ENCODE measurements around the gene XKR3.
"Not testable (repeated sequence)": the region's sequence is repeated elsewhere in the genome, so short reads cannot be mapped to it uniquely, and the experiment has no call there.

Gene XKR3

DNA sequence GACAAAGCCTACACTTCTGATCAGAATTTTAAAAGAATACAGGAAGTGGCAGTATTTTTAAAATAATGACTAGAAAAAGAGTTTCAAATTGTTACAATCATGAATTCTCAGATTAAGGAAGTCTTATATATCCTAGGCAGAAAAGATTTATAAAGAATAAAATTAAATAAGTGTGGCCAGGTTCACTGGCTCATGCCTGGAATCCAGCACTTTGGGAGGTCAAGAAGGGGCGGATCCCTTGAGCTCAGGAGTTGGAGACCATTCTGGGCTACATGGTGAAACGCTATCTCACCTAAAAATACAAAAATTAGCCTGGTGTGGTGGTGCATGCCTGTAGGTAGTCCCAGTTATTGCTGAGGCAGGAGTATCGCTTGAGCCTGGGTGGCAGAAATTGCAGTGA lies 24.1 kb downstream of the XKR3 start:
- Histone ChIP-seq H3K36me3 (ENCODE audit: low read length) (no peaks in the 10 kb centered on the region), H3K9me2 (replicated peaks; ENCODE audit: insufficient read depth, low read length) (no peaks in the 10 kb centered on the region), H3K4me2 (ENCODE audit: low read depth, low read length, poor library complexity, severe bottlenecking) (no peak overlapping the region), H3K9me3 (ENCODE audit: insufficient read depth, low read length) (no peaks in the 10 kb centered on the region), H3K27ac (ENCODE audit: low read depth, low read length) (no peak overlapping the region), H2AFZ (ENCODE audit: low read depth, low read length, severe bottlenecking) (no peak overlapping the region), H3K9ac (ENCODE audit: low read length) (no peak overlapping the region), H3K27me3 (ENCODE audit: low read length) (no peaks in the 10 kb centered on the region), H4K20me1 (ENCODE audit: low read depth, low read length) (no peaks in the 10 kb centered on the region), H3F3A (ENCODE audit: insufficient read depth) (no peaks in the 10 kb centered on the region), H3K79me2 (ENCODE audit: insufficient read depth, low read length) (no peaks in the 10 kb centered on the region), H3K4me3 (ENCODE audit: insufficient read depth, low read length, poor library complexity, severe bottlenecking) (no peak overlapping the region)
- TF ChIP-seq EZH2phosphoT487 (conservative IDR thresholded peaks at IDR 0.05; ENCODE audit: low read length), result no peak
- TF ChIP-seq, protein P1, sequence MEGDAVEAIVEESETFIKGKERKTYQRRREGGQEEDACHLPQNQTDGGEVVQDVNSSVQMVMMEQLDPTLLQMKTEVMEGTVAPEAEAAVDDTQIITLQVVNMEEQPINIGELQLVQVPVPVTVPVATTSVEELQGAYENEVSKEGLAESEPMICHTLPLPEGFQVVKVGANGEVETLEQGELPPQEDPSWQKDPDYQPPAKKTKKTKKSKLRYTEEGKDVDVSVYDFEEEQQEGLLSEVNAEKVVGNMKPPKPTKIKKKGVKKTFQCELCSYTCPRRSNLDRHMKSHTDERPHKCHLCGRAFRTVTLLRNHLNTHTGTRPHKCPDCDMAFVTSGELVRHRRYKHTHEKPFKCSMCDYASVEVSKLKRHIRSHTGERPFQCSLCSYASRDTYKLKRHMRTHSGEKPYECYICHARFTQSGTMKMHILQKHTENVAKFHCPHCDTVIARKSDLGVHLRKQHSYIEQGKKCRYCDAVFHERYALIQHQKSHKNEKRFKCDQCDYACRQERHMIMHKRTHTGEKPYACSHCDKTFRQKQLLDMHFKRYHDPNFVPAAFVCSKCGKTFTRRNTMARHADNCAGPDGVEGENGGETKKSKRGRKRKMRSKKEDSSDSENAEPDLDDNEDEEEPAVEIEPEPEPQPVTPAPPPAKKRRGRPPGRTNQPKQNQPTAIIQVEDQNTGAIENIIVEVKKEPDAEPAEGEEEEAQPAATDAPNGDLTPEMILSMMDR (IDR thresholded peaks at IDR 0.05; ENCODE audit: insufficient read depth, low read length, poor library complexity, severe bottlenecking), result no peak

- Histone ChIP-seq H3K27me3 (ENCODE audit: low read length) (no peaks in the 10 kb centered on the region), H3K79me2 (ENCODE audit: insufficient read depth, low read length) (no peaks in the 10 kb centered on the region), H3F3A (ENCODE audit: insufficient read depth) (no peaks in the 10 kb centered on the region), H3K9ac (ENCODE audit: low read length) (no peak overlapping the region), H3K4me3 (ENCODE audit: insufficient read depth, low read length, poor library complexity, severe bottlenecking) (no peak overlapping the region), H2AFZ (ENCODE audit: low read depth, low read length, severe bottlenecking) (no peak overlapping the region), H3K27ac (ENCODE audit: low read depth, low read length) (no peak overlapping the region), H3K4me2 (ENCODE audit: low read depth, low read length, poor library complexity, severe bottlenecking) (no peak overlapping the region), H3K9me3 (ENCODE audit: insufficient read depth, low read length) (no peaks in the 10 kb centered on the region), H4K20me1 (ENCODE audit: low read depth, low read length) (no peaks in the 10 kb centered on the region), H3K9me2 (replicated peaks; ENCODE audit: insufficient read depth, low read length) (no peaks in the 10 kb centered on the region), H3K36me3 (ENCODE audit: low read length) (no peaks in the 10 kb centered on the region)
- no peak for TF ChIP-seq EZH2phosphoT487 (conservative IDR thresholded peaks at IDR 0.05; ENCODE audit: low read length)
Observed at GRCh38 chr22:16800358-16800757, 24.9 kb downstream of the XKR3 start.

DNA sequence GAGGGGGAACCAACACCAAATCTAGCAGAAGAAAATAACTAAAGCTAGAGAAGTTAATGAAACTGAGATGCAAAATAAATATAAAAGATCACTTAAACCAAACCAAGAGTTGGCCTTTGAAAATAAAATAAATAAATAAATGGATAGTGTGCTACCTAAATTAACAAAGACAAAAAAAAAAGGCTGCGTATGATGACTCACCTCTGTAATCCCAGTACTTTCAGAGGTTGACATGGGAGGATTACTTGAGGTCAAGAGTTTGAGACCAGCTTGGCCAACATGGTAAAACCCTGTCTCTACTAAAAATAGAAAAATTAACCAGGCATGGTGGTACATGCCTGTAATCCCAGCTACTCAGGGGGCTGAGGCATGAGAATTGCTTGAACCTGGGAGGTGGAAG lies 29.7 kb downstream of the XKR3 start:
- H3K9ac ChIP-seq (ENCODE audit: low read length); H4K20me1 ChIP-seq (ENCODE audit: low read depth, low read length); H3K4me2 ChIP-seq (ENCODE audit: low read depth, low read length, poor library complexity, severe bottlenecking); H3K9me2 ChIP-seq (replicated peaks; ENCODE audit: insufficient read depth, low read length); H2AFZ ChIP-seq (ENCODE audit: low read depth, low read length, severe bottlenecking); H3K27me3 ChIP-seq (ENCODE audit: low read length); H3K36me3 ChIP-seq (ENCODE audit: low read length); H3K9me3 ChIP-seq (ENCODE audit: insufficient read depth, low read length); H3K4me3 ChIP-seq (ENCODE audit: insufficient read depth, low read length, poor library complexity, severe bottlenecking); H3F3A ChIP-seq (ENCODE audit: insufficient read depth); H3K79me2 ChIP-seq (ENCODE audit: insufficient read depth, low read length); H3K27ac ChIP-seq (ENCODE audit: low read depth, low read length): not testable (repeated sequence)

DNA sequence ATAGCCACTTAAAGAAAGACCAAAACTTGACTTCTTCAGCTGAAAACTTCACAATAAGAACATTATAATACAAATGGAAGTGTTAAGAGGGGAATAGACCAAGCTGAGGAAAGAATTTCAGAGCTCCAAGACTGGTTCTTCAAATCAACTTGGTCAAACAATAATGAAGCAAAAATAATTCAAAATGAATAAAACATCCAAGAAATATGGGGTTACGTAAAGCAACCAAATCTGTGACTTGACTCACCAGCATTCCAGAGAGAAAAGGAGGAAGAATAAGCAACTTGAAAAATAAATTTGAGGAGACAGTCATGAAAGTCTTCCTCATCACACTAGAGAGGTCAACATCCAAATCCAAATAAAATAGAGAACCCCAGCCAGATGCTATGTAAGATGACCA lies 31.4 kb downstream of the XKR3 start:
- H3K9me3 ChIP-seq (ENCODE audit: insufficient read depth, low read length), result no peaks in the 10 kb centered on the region
- H3F3A ChIP-seq (ENCODE audit: insufficient read depth), result no peaks in the 10 kb centered on the region
- no peaks in the 10 kb centered on the region for H3K27me3 ChIP-seq (ENCODE audit: low read length)
- H3K9ac ChIP-seq (ENCODE audit: low read length), result no peak overlapping the region
- H4K20me1 ChIP-seq (ENCODE audit: low read depth, low read length), result no peaks in the 10 kb centered on the region
- H3K9me2 ChIP-seq (replicated peaks; ENCODE audit: insufficient read depth, low read length), result no peaks in the 10 kb centered on the region
- H3K4me3 ChIP-seq (ENCODE audit: insufficient read depth, low read length, poor library complexity, severe bottlenecking), result no peak overlapping the region
- H3K27ac ChIP-seq (ENCODE audit: low read depth, low read length), result no peak overlapping the region
- no peaks in the 10 kb centered on the region for H3K79me2 ChIP-seq (ENCODE audit: insufficient read depth, low read length)
- no peak overlapping the region for H2AFZ ChIP-seq (ENCODE audit: low read depth, low read length, severe bottlenecking)
- TF ChIP-seq EZH2phosphoT487 (conservative IDR thresholded peaks at IDR 0.05; ENCODE audit: low read length), result no peak
- TF ChIP-seq, protein P1 (IDR thresholded peaks at IDR 0.05; ENCODE audit: insufficient read depth, low read length, poor library complexity, severe bottlenecking), result no peak
- H3K36me3 ChIP-seq (ENCODE audit: low read length), result no peaks in the 10 kb centered on the region
- H3K4me2 ChIP-seq (ENCODE audit: low read depth, low read length, poor library complexity, severe bottlenecking), result no peak overlapping the region

All from SU-DHL-6 (cell line).